HepG2 (cell line): ENCODE measurements around the gene TPCN2. TPM values are rescaled to one million over a fixed set of nuclear protein-coding genes. Genes with fewer than 3 reads are reported as not detected.
A peak's percentile ranks its signal among the peaks of the same experiment; 100 is the strongest.

Source experiments
- ATAC-seq: fragments of 200-7000 bp; cut with Tn5 transposase; 3 replicates; pipeline ENCODE4 v1.9.1; 2020; ENCODE audit warnings: mild to moderate bottlenecking, moderate library complexity
- BruUV-seq: library from RNA; stranded (reverse); fragments of 400-500 nt; replicated peaks from 2 replicates; lab custom pipeline; 2021; lab: Mats Ljungman, UMichigan
- CTCF ChIA-PET: fragments of 300-600 bp; formaldehyde crosslinking; extraction: SDS; loops from one replicate; lab custom pipeline; 2021; ENCODE audit warnings: low total read pairs, inconsistent platforms, low intra/inter-chr PET ratio; lab: Yijun Ruan, JAX
- POLR2A ChIA-PET: fragments of 350-600 bp; sonication (Branson Sonifier 250); formaldehyde crosslinking; loops from one replicate; lab custom pipeline; 2020; ENCODE audit warnings: antibody characterized with exemption, inconsistent platforms; lab: Yijun Ruan, JAX
- DNase-seq: peaks from one replicate; pipeline ENCODE4 v3.0.0-alpha.2; 2015; ENCODE audit warnings: low spot score
- FAIRE-seq: peaks from 3 replicates; lab custom pipeline; 2011; peaks lifted over from hg19 to GRCh38; lab: Jason Lieb, UNC
- H2AFZ ChIP-seq: one replicate; pipeline ENCODE4 v1.6.1; 2011; ENCODE audit warnings: low read length, inconsistent platforms
- H3K27ac ChIP-seq: fragments of 300-600 bp; 3 replicates; pipeline ENCODE4 v1.8.0; 2011; ENCODE audit warnings: mixed run types, mild to moderate bottlenecking, mixed read lengths, low read length, inconsistent platforms; ENCODE audit not compliant: insufficient read depth; ENCODE audit errors: extremely low read length
- H3K27me3 ChIP-seq, 2 experiments: fragments of 200-600 bp in 1 of 2; 2 replicates in 1 of 2; 3 replicates in 1 of 2; pipeline versions ENCODE4 v1.6.0 to v1.8.0; 2011; ENCODE audit warnings: low read length in 2 of 2, mild to moderate bottlenecking in 2 of 2, moderate library complexity in 2 of 2, inconsistent platforms in 1 of 2; ENCODE audit not compliant: insufficient read depth in 2 of 2, control insufficient read depth in 1 of 2
- H3K36me3 ChIP-seq, 2 experiments: fragments of 200-600 bp in 1 of 2; replicated peaks in 1 of 2; 2 replicates in 1 of 2; 3 replicates in 1 of 2; pipeline versions ENCODE4 v1.5.1 to v1.8.0; 2011; ENCODE audit warnings: low read length in 2 of 2, inconsistent platforms in 1 of 2; ENCODE audit not compliant: insufficient read depth in 2 of 2, control insufficient read depth in 1 of 2
- H3K4me1 ChIP-seq: 2 replicates; pipeline ENCODE4 v1.5.1; 2012; ENCODE audit warnings: low read length, inconsistent platforms; ENCODE audit not compliant: insufficient read depth
- H3K4me2 ChIP-seq: 2 replicates; pipeline ENCODE4 v1.6.0; 2011; ENCODE audit warnings: low read depth, low read length, inconsistent platforms
- H3K4me3 ChIP-seq, 3 experiments: fragments of 200-600 bp in 1 of 3; sonication (generic), shearing (Covaris generic) in 1 of 3; replicated peaks in 1 of 3; 2 replicates each; pipeline ENCODE4 v1.5.1; 2011 to 2016; ENCODE audit warnings: low read length in 3 of 3, inconsistent platforms in 2 of 3, low read depth in 2 of 3, mild to moderate bottlenecking in 2 of 3, control low read depth in 1 of 3, mixed read lengths in 1 of 3; ENCODE audit not compliant: insufficient read depth in 1 of 3
- H3K79me2 ChIP-seq: one replicate; pipeline ENCODE4 v1.6.1; 2011; ENCODE audit warnings: low read length, inconsistent platforms; ENCODE audit not compliant: insufficient read depth
- H3K9ac ChIP-seq: 2 replicates; pipeline ENCODE4 v1.6.0; 2011; ENCODE audit warnings: mild to moderate bottlenecking, low read depth, low read length, inconsistent platforms; ENCODE audit not compliant: insufficient read depth
- H3K9me3 ChIP-seq: 2 replicates; pipeline ENCODE4 v1.5.1; 2012; ENCODE audit warnings: mild to moderate bottlenecking, low read length
- H4K20me1 ChIP-seq: 2 replicates; pipeline ENCODE4 v1.6.0; 2011; ENCODE audit warnings: inconsistent platforms, mild to moderate bottlenecking, low read length, moderate library complexity; ENCODE audit not compliant: insufficient read depth
- AHR ChIP-seq: IDR thresholded peaks from 2 replicates; pipeline ENCODE4 v1.6.1; 2018; ENCODE audit warnings: missing genetic modification reagents, missing compliant biosample characterization
- BRCA1 ChIP-seq: sonication (generic); formaldehyde crosslinking; IDR thresholded peaks from 2 replicates; pipeline ENCODE4 v1.4.0; 2020; ENCODE audit warnings: missing genetic modification reagents
- HNRNPL ChIP-seq: fragments of 200-400 bp; formaldehyde crosslinking; IDR thresholded peaks from 2 replicates; pipeline ENCODE4 v1.6.1; 2017; ENCODE audit warnings: mild to moderate bottlenecking, low read depth, low read length
- MEIS2 ChIP-seq: sonication (generic); formaldehyde crosslinking; IDR thresholded peaks from 2 replicates; pipeline ENCODE4 v1.9.0; 2021; ENCODE audit warnings: mild to moderate bottlenecking, missing genetic modification reagents
- MTA1 ChIP-seq: sonication (generic); formaldehyde crosslinking; IDR thresholded peaks from 2 replicates; pipeline ENCODE4 v1.4.0; 2020; ENCODE audit warnings: missing genetic modification reagents, mild to moderate bottlenecking, borderline replicate concordance
- MTA3 ChIP-seq: sonication (generic); formaldehyde crosslinking; IDR thresholded peaks from 2 replicates; pipeline ENCODE4 v1.4.0; 2020; ENCODE audit warnings: missing genetic modification reagents
- RAD51 ChIP-seq: fragments of 450-650 bp; IDR thresholded peaks from 2 replicates; pipeline ENCODE4 v1.6.1; 2016; ENCODE audit warnings: borderline replicate concordance
- THAP11 ChIP-seq: IDR thresholded peaks from 2 replicates; pipeline ENCODE4 v1.6.1; 2016; ENCODE audit warnings: missing biosample characterization, missing genetic modification reagents
- ZNF143 ChIP-seq: sonication (generic); formaldehyde crosslinking; IDR thresholded peaks from 2 replicates; pipeline ENCODE4 v1.4.0; 2020; ENCODE audit warnings: missing genetic modification reagents
- ZNF292 ChIP-seq: sonication (generic); formaldehyde crosslinking; IDR thresholded peaks from 2 replicates; pipeline ENCODE4 v1.8.1; 2022; ENCODE audit warnings: mild to moderate bottlenecking, low read depth, missing genetic modification reagents, borderline replicate concordance
- ZNF788 ChIP-seq: sonication (generic); formaldehyde crosslinking; IDR thresholded peaks from 2 replicates; pipeline ENCODE4 v1.5.0; 2020; ENCODE audit warnings: mild to moderate bottlenecking, missing genetic modification reagents, borderline replicate concordance
- ZNF879 ChIP-seq: sonication (generic); formaldehyde crosslinking; IDR thresholded peaks from 2 replicates; pipeline ENCODE4 v1.8.1; 2023; ENCODE audit warnings: missing genetic modification reagents
- WGBS: methylation state at CpG from one replicate; pipeline ENCODE4 v1.1.6; 2017; ENCODE audit warnings: low lambda C conversion rate; 5-methylcytosine and 5-hydroxymethylcytosine counted together
- in situ Hi-C: cut with HindIII; loops from 2 replicates; pipeline ENCODE4 v1.10.0; 2017; ENCODE audit warnings: low pct_unique_long_range_greater_than_20kb; ENCODE audit not compliant: extremely low pct_ligation_motif_present
- intact Hi-C: fragments of 100-400 bp; cut with micrococcal nuclease; formaldehyde crosslinking; loops from one replicate; pipeline ENCODE4 v1.10.0; 2022; ENCODE audit not compliant: unreplicated experiment
- polyA plus RNA-seq, 8 experiments: library from polyadenylated mRNA; depleted of rRNA in 3 of 8; stranded (reverse) in 7 of 8; unstranded in 1 of 8; fragments of >200 nt; fragmentation: Illumina TruSeq in 4 of 8; extraction: Trizol in 4 of 8; gene quantifications; 2 replicates each; pipeline versions ENCODE4 v1.2.1 to v1.2.3, GENCODE V29; 2011 to 2016; ENCODE audit warnings: low read depth in 4 of 8, missing spikeins in 1 of 8, mixed read lengths in 1 of 8; ENCODE audit not compliant: insufficient read depth in 1 of 8
- total RNA-seq, 5 experiments: library from RNA; depleted of rRNA; stranded (reverse); fragments of >200 nt; fragmentation: Illumina TruSeq; extraction: Trizol; gene quantifications; 2 replicates each; pipeline ENCODE4 v1.2.3, GENCODE V29; 2016; ENCODE audit warnings: low read depth in 1 of 5
- TF ChIP-seq, protein P1 (sequence below): sonication (generic); formaldehyde crosslinking; IDR thresholded peaks from 2 replicates; pipeline ENCODE4 v1.5.1; 2020; ENCODE audit warnings: mild to moderate bottlenecking, moderate library complexity, missing genetic modification reagents
- TF ChIP-seq, protein P2 (sequence below), 2 experiments: sonication (generic) in 1 of 2; formaldehyde crosslinking in 1 of 2; IDR thresholded peaks; 2 replicates each; pipeline versions ENCODE4 v1.5.1 to v1.6.1; 2011 to 2020; ENCODE audit warnings: borderline replicate concordance in 1 of 2, low read depth in 1 of 2, low read length in 1 of 2, mild to moderate bottlenecking in 1 of 2, missing genetic modification reagents in 1 of 2, moderate library complexity in 1 of 2

TPCN2 gene
- total and polyA plus RNA-seq, 2 of the 13 experiments (the other 11 are each of a cell fraction or from before 2014, with no cell fraction given), result 5.6 to 5.9 TPM

DNA sequence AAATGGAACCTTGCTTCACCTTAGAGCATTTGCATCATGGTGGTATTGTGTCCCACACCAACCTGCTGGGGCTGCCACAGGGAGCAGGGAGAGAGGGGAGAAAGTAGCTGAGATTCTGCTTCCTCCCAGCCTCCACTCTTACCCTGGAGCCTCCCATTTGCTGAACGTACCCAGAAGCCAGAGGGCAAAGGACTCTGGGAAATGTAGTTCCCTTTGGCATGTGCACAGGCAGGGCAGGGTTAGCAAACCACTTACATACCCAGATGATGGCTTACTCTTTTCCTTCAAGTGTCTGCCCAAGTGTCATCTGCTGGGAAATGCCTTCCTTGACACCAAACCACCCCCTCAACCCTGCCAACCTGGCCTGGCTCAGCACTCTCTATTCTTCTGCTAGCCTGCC lies 123.9 kb downstream of the TPCN2 start:
- FAIRE-seq (no peak), DNase-seq (no peak), ATAC-seq (no peak)
- Histone ChIP-seq H3K27ac (no peak overlapping the region), H4K20me1 (no peaks in the 10 kb centered on the region), H3K9ac (no peak overlapping the region), H3K36me3 (no peaks in the 10 kb centered on the region), H3K4me1 (peaks cover 30% of the 10 kb centered on the region), H3K79me2 (no peaks in the 10 kb centered on the region), H3K4me3 (no peak overlapping the region), H3K27me3 (peaks cover 0 to 8% of the 10 kb centered on the region in 2 experiments; a peak in 1 of 5 replicates), H3K9me3 (no peaks in the 10 kb centered on the region), H3K4me2 (no peak overlapping the region), H2AFZ (no peak overlapping the region)
- WGBS, result 0% methylated on average over 1 of the region's 1 CpG
- intact Hi-C loops (no loop called here), in situ Hi-C loops (no loop called here)
- ChIA-PET POLR2A (no interaction called here), CTCF (no interaction called here)
- TF ChIP-seq ZNF143 (CRISPR knock-in tag) (peak; percentile 79), THAP11 (peak; percentile 92), ZNF788 (CRISPR knock-in tag) (no peak)
- BruUV-seq, result no TSS peak

DNA sequence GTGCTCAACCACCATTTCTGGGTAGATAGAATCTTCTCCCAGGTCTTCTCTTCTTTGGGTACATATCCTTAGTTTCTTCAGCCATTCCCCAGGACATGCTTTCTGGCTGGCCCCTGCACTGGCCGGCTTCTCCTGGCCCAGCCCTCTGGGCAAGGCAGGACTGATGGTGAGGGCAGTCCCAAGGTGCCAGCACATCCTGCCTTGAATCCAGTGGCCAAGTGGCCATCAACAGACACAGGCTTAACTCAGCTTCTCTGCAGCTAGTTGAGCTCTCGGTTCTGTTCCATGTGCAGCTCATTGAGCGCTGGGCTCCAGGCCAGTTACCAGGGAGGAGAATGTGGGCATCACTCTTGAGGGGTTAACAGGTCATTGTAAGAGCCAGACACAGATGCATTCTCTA lies 124.6 kb downstream of the TPCN2 start:
- POLR2A ChIA-PET, result no interaction called here
- Histone ChIP-seq H3K9me3 (no peaks in the 10 kb centered on the region), H3K27me3 (peaks cover 0 to 9% of the 10 kb centered on the region in 2 experiments; a peak in 2 of 5 replicates), H3K27ac (no peak overlapping the region), H3K9ac (no peak overlapping the region), H4K20me1 (no peaks in the 10 kb centered on the region), H3K79me2 (no peaks in the 10 kb centered on the region), H2AFZ (no peak overlapping the region), H3K4me1 (peaks cover 30% of the 10 kb centered on the region), H3K4me2 (no peak overlapping the region), H3K4me3 (no peak overlapping the region), H3K36me3 (no peaks in the 10 kb centered on the region)
- CTCF ChIA-PET, result no interaction called here
- BruUV-seq, result no TSS peak
- no peak for ATAC-seq
- intact Hi-C loops (no loop called here), in situ Hi-C loops (no loop called here)
- no peak for FAIRE-seq
- WGBS, result 78% methylated on average over 2 of the region's 3 CpGs
- no peak for DNase-seq
- TF ChIP-seq, protein P1, sequence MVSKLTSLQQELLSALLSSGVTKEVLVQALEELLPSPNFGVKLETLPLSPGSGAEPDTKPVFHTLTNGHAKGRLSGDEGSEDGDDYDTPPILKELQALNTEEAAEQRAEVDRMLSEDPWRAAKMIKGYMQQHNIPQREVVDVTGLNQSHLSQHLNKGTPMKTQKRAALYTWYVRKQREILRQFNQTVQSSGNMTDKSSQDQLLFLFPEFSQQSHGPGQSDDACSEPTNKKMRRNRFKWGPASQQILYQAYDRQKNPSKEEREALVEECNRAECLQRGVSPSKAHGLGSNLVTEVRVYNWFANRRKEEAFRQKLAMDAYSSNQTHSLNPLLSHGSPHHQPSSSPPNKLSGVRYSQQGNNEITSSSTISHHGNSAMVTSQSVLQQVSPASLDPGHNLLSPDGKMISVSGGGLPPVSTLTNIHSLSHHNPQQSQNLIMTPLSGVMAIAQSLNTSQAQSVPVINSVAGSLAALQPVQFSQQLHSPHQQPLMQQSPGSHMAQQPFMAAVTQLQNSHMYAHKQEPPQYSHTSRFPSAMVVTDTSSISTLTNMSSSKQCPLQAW (CRISPR knock-in tag), result no peak
- TF ChIP-seq AHR (CRISPR knock-in tag), result no peak
- no peak for TF ChIP-seq MTA3 (CRISPR knock-in tag)
- TF ChIP-seq, protein P2, sequence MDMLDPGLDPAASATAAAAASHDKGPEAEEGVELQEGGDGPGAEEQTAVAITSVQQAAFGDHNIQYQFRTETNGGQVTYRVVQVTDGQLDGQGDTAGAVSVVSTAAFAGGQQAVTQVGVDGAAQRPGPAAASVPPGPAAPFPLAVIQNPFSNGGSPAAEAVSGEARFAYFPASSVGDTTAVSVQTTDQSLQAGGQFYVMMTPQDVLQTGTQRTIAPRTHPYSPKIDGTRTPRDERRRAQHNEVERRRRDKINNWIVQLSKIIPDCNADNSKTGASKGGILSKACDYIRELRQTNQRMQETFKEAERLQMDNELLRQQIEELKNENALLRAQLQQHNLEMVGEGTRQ (IDR thresholded peaks at IDR 0.05; ENCODE audit: low read depth, low read length), result no peak
- TF ChIP-seq, protein P2 (CRISPR knock-in tag; IDR thresholded peaks at IDR 0.05; ENCODE audit: borderline replicate concordance), result no peak
- no peak for TF ChIP-seq MEIS2 (CRISPR knock-in tag)
- TF ChIP-seq RAD51, result no peak
- no peak for TF ChIP-seq ZNF879
- TF ChIP-seq HNRNPL, result no peak
- no peak for TF ChIP-seq MTA1
- TF ChIP-seq BRCA1 (CRISPR knock-in tag), result no peak
- TF ChIP-seq ZNF292 (CRISPR knock-in tag), result no peak
